KOPT-K1 (cell line): ENCODE measurements around the gene MT1HL1.
"Not testable (repeated sequence)": the region's sequence is repeated elsewhere in the genome, so short reads cannot be mapped to it uniquely, and the experiment has no call there.

ENCODE experiments used
- H3K27ac ChIP-seq: fragments of 200-600 bp; sonication (generic); 2 replicates; pipeline ENCODE4 v1.5.1; 2016; ENCODE audit warnings: antibody characterized with exemption, mild to moderate bottlenecking, low read depth, low read length; ENCODE audit not compliant: poor library complexity, severe bottlenecking
- H3K36me3 ChIP-seq: fragments of 200-600 bp; sonication (generic); 2 replicates; pipeline ENCODE4 v1.5.1; 2017; ENCODE audit warnings: antibody characterized with exemption, mild to moderate bottlenecking, low read length, moderate library complexity; ENCODE audit not compliant: insufficient read depth
- H3K9me3 ChIP-seq: fragments of 200-600 bp; sonication (generic); 2 replicates; pipeline ENCODE4 v1.5.1; 2017; ENCODE audit warnings: antibody characterized with exemption, low read length, mild to moderate bottlenecking; ENCODE audit not compliant: insufficient read depth, poor library complexity, severe bottlenecking

MT1HL1 gene

GRCh38 chr1:237000191-237000590 lies 4.0 kb downstream of the MT1HL1 start:
- Histone ChIP-seq H3K36me3 (no peaks in the 10 kb centered on the region), H3K9me3 (no peaks in the 10 kb centered on the region)

GRCh38 chr1:236998546-236998945 lies 5.7 kb downstream of the MT1HL1 start:
- Histone ChIP-seq H3K36me3 (no peaks in the 10 kb centered on the region), H3K9me3 (no peaks in the 10 kb centered on the region), H3K27ac (no peak overlapping the region)

More at GRCh38 chr1:237000191-237000590, 4.0 kb downstream of the MT1HL1 start:
- H3K27ac ChIP-seq: no peak overlapping the region

- Histone ChIP-seq H3K9me3 (no peaks in the 10 kb centered on the region), H3K36me3 (no peaks in the 10 kb centered on the region), H3K27ac (no peak overlapping the region)
These were observed 6.4 kb downstream of the MT1HL1 start for GRCh38 chr1:236997882-236998281.

GRCh38 chr1:236997361-236997760 lies 6.9 kb downstream of the MT1HL1 start:
- H3K27ac ChIP-seq: no peak overlapping the region
- H3K9me3 ChIP-seq: no peaks in the 10 kb centered on the region
- no peaks in the 10 kb centered on the region for H3K36me3 ChIP-seq

- H3K9me3 ChIP-seq: no peaks in the 10 kb centered on the region
- H3K36me3 ChIP-seq: no peaks in the 10 kb centered on the region
- no peak overlapping the region for H3K27ac ChIP-seq
These were observed 9.8 kb downstream of the MT1HL1 start for GRCh38 chr1:236994450-236994849.

GRCh38 chr1:236992449-236992848 lies 11.8 kb downstream of the MT1HL1 start:
- peaks cover 5% of the 10 kb centered on the region for H3K9me3 ChIP-seq
- no peaks in the 10 kb centered on the region for H3K36me3 ChIP-seq

GRCh38 chr1:236990052-236990445 lies 14.2 kb downstream of the MT1HL1 start:
- Histone ChIP-seq H3K36me3 (no peaks in the 10 kb centered on the region), H3K27ac (no peak overlapping the region), H3K9me3 (peaks cover 5% of the 10 kb centered on the region)

More at GRCh38 chr1:236992449-236992848, 11.8 kb downstream of the MT1HL1 start:
- no peak overlapping the region for H3K27ac ChIP-seq

- no peaks in the 10 kb centered on the region for H3K36me3 ChIP-seq
- no peak overlapping the region for H3K27ac ChIP-seq
- peaks cover 5% of the 10 kb centered on the region for H3K9me3 ChIP-seq
These were observed 14.8 kb downstream of the MT1HL1 start for GRCh38 chr1:236989290-236990051.

GRCh38 chr1:236983818-236984217 lies 20.4 kb downstream of the MT1HL1 start:
- Histone ChIP-seq H3K9me3 (no peaks in the 10 kb centered on the region), H3K36me3 (no peaks in the 10 kb centered on the region), H3K27ac (no peak overlapping the region)

- Histone ChIP-seq H3K27ac (no peak overlapping the region), H3K36me3 (no peaks in the 10 kb centered on the region), H3K9me3 (no peaks in the 10 kb centered on the region)
These were observed 21.9 kb downstream of the MT1HL1 start for GRCh38 chr1:236982380-236982779.

GRCh38 chr1:236981431-236981830 lies 22.8 kb downstream of the MT1HL1 start:
- H3K27ac ChIP-seq, H3K9me3 ChIP-seq, H3K36me3 ChIP-seq: not testable (repeated sequence)

GRCh38 chr1:236980673-236981072 lies 23.6 kb downstream of the MT1HL1 start:
- Histone ChIP-seq H3K9me3 (no peaks in the 10 kb centered on the region), H3K27ac (no peak overlapping the region), H3K36me3 (no peaks in the 10 kb centered on the region)

GRCh38 chr1:236979149-236979900 lies 24.9 kb downstream of the MT1HL1 start:
- H3K36me3 ChIP-seq: no peaks in the 10 kb centered on the region
- no peaks in the 10 kb centered on the region for H3K9me3 ChIP-seq
- H3K27ac ChIP-seq: no peak overlapping the region

- no peaks in the 10 kb centered on the region for H3K36me3 ChIP-seq
- no peaks in the 10 kb centered on the region for H3K9me3 ChIP-seq
- H3K27ac ChIP-seq: no peak overlapping the region
These were observed 25.5 kb downstream of the MT1HL1 start for GRCh38 chr1:236978740-236979139.

- Histone ChIP-seq H3K9me3 (no peaks in the 10 kb centered on the region), H3K27ac (no peak overlapping the region), H3K36me3 (no peaks in the 10 kb centered on the region)
These were observed 28.8 kb downstream of the MT1HL1 start for GRCh38 chr1:236975461-236975860.

GRCh38 chr1:236974025-236974424 lies 30.2 kb downstream of the MT1HL1 start:
- not testable (repeated sequence) for H3K36me3 ChIP-seq, H3K9me3 ChIP-seq, H3K27ac ChIP-seq
